Activated naive CD8-positive, alpha-beta T cell treated with anti-CD3 and anti-CD28 coated beads, Interleukin-2, amount 50 U/mL, for 24 hours (primary cell): ENCODE results near the gene EIF5.
"Not testable (repeated sequence)": the region's sequence is repeated elsewhere in the genome, so short reads cannot be mapped to it uniquely, and the experiment has no call there.

Experiments used
- ATAC-seq: fragments of 150-1000 bp; cut with Tn5 transposase; one replicate; pipeline ENCODE4 v1.10.0; 2021
- DNase-seq: peaks from one replicate; pipeline ENCODE4 v3.0.0; 2021
- H3K27ac Mint-ChIP-seq: one replicate; pipeline ENCODE4 v1.8.0; 2021; ENCODE audit warnings: mild to moderate bottlenecking, mixed read lengths
- H3K27me3 Mint-ChIP-seq: one replicate; pipeline ENCODE4 v1.8.0; 2021; ENCODE audit warnings: mixed read lengths
- H3K36me3 Mint-ChIP-seq: one replicate; pipeline ENCODE4 v1.8.0; 2021; ENCODE audit warnings: low read depth, mixed read lengths
- H3K4me1 Mint-ChIP-seq: one replicate; pipeline ENCODE4 v1.8.0; 2021; ENCODE audit warnings: mixed read lengths
- H3K4me3 Mint-ChIP-seq: one replicate; pipeline ENCODE4 v1.8.0; 2021; ENCODE audit warnings: mild to moderate bottlenecking, moderate library complexity, mixed read lengths
- H3K9me3 Mint-ChIP-seq: one replicate; pipeline ENCODE4 v1.8.0; 2021; ENCODE audit warnings: mixed read lengths

The EIF5 gene

DNA sequence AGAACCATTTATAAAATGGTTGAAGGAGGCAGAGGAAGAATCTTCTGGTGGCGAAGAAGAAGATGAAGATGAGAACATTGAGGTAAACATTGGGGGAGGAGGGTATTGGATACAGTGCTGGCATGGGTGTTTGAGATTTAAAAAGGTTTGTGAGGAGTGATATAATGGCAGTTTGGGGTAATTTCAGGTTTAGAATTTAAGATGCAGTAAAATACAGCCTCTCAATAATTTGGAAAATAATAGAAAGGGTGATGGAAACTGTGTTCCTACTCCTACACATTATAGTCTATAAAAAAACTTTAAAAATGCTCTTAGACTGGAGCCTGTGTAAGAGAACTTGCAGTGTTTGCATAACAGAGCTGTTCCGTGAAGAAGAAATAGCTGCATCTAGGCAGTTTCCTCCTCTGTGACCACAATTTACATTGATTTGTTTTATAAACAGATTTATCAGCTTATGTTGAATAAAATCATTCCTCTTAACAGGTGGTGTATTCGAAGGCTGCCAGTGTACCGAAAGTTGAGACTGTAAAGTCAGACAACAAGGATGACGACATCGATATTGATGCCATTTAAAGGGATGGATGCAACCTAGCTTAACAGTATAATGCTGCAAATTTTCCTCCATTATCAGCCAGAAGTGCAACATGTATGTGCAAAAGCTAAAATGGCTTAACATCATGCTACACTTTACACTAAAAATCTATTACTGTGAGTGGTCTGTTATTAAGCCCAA, 6.6 kb downstream of the EIF5 start:
- ATAC-seq (no peak), DNase-seq (no peak)
- no peaks in the 10 kb centered on the region for H3K9me3 Mint-ChIP-seq
- peak overlapping the region; percentile 33 for H3K27ac Mint-ChIP-seq
- H3K4me3 Mint-ChIP-seq, result no peak overlapping the region
- peaks cover 92% of the 10 kb centered on the region for H3K36me3 Mint-ChIP-seq
- peaks cover 50% of the 10 kb centered on the region for H3K4me1 Mint-ChIP-seq
- no peaks in the 10 kb centered on the region for H3K27me3 Mint-ChIP-seq

DNA sequence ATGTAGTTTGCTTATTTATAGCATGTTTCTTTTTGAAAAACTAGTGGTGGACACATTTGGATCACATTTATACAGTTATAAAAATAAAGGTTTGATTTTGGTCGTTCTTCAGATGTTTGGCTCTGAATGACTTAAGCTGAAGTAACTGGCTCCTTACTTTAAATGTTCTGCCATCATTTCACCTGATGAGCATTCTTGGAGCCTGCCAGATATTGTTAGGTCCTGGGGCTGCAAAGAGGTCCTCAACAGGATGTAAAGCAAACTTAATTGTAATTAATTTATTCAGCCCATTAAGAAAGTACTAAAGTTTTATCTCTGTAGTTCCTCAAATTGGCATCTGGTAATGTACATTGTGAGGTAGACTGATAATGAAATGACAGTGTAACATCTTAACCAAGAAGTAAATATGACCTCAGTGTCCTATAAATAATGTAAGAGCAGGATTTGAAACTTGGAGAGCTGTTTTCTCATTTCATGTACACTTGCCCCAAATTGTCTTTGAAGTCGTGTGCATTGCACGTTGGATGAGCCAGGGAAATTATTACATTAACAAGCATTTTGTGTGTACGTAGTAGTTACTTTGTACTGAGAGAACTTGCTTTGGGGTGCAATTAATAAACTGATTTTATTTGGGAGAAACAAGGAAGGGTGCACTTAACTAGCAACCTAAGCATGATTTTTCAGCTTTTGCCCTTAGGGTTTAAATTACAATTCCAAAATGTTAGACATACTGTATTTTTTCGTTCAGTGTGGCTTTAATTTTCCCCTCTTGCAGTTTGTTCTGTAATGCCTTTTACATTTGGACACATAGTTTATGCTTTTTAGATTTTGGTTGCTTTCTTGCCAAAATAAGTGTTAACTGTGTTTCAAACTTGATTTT, 7.5 kb downstream of the EIF5 start:
- DNase-seq, result no peak
- no peaks in the 10 kb centered on the region for H3K9me3 Mint-ChIP-seq
- no peaks in the 10 kb centered on the region for H3K27me3 Mint-ChIP-seq
- no peak for ATAC-seq
- H3K4me1 Mint-ChIP-seq, result peaks cover 42% of the 10 kb centered on the region
- H3K36me3 Mint-ChIP-seq, result peaks cover 84% of the 10 kb centered on the region
- H3K4me3 Mint-ChIP-seq, result no peak overlapping the region
- H3K27ac Mint-ChIP-seq, result no peak overlapping the region

DNA sequence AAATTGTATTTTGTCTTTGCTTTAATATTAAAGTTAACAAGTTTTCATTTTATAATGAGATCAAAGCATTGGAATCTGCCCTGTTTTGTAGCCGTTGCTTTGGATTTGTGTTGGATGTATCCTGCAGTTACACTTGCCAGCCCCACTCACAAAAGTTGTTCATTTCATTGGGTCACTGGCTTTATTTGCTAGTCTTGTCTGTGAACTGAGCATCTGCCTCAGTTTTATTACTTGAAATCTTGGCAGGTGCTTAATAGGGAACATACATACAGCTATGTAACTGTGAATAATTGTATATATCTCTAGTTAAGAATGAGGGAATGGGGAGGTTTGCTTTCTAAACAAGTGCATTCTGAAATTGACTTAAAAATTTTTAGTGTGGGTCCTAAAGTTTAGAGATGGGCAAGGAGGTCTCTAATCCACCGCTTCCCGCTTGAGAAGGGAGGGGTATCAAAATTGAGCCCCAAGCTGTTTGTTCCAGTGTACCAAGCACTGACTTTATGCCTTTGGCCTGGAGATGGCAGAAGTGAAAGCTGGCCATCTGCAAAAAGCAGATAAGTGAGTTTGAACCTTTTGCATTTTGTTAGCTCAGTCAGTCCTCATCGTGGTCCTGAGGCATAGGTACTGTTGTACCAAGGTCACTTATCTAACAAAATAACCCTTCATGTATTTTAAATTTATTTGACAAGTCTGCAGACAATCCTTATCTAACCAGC, 9.3 kb downstream of the EIF5 start:
- no peak overlapping the region for H3K4me3 Mint-ChIP-seq
- H3K27ac Mint-ChIP-seq, result no peak overlapping the region
- peaks cover 24% of the 10 kb centered on the region for H3K4me1 Mint-ChIP-seq
- H3K9me3 Mint-ChIP-seq, result no peaks in the 10 kb centered on the region
- H3K27me3 Mint-ChIP-seq, result no peaks in the 10 kb centered on the region
- H3K36me3 Mint-ChIP-seq, result peaks cover 65% of the 10 kb centered on the region
- DNase-seq, result no peak
- no peak for ATAC-seq

DNA sequence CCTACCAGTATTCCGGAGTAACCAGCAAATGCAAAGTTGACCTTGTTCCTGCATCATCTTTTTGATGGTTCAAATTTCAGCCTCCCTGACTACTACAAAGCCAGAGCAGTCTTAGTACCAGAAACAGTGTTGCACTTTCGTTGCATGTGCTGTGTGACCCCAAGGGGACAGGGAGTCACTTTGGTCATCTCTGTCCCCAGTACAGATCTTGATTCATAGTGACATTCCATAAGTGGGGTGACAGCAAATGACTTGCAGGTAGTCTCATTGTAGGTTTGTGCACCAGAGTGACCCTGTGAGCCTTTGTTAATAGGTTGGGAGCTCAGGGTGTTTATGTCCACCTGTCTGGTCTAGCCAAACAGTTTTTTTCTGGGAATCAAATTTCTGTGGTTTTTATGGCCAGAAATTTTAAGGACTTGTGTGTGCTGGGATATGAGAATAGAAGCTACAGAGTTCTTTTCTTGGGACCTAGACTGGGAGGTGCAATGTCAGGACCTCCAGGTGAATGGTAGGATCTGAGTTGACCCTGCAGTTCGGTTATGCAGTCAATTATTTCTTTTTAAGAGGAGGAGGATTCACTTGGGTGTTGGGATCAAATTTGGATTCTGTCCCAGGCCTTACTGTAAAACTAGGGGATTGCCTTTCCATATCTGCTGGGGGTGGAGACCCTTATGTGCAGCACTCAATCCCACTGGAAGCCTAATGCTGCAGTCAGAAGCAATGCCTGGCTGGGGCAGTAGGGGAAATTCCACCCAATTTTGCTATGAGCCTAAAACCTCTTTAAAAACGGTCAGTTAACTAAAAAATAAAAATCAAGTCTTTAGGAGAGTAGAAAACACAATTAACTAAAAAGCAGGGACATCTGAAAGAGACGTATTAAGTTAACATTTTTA, 10.1 kb downstream of the EIF5 start:
- peaks cover 17% of the 10 kb centered on the region for H3K4me1 Mint-ChIP-seq
- H3K27me3 Mint-ChIP-seq, result no peaks in the 10 kb centered on the region
- H3K9me3 Mint-ChIP-seq, result no peaks in the 10 kb centered on the region
- peaks cover 57% of the 10 kb centered on the region for H3K36me3 Mint-ChIP-seq
- H3K4me3 Mint-ChIP-seq, result no peak overlapping the region
- no peak for DNase-seq
- ATAC-seq, result no peak
- H3K27ac Mint-ChIP-seq, result no peak overlapping the region

DNA sequence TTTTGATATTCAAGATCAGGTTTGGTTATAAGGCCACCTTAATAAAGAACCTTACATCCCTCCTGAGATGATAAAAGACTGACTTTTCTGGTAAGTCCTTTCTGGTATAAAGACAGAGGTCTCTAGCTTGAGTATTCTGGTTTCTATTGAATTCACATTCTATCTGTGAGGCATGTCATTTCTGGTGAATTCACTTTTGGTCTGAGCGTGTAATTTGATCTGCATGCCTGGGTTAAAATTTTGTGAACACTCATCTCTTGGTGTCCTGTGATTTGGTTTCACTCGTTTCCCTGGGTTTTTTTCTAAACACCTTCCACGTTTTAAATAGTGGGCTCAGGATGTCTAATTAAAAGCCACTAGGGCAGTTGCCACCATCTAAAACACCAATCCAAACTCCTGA, 12.2 kb downstream of the EIF5 start:
- no peaks in the 10 kb centered on the region for H3K27me3 Mint-ChIP-seq
- DNase-seq (no peak), ATAC-seq (no peak)
- no peaks in the 10 kb centered on the region for H3K9me3 Mint-ChIP-seq
- no peak overlapping the region for H3K4me3 Mint-ChIP-seq
- H3K36me3 Mint-ChIP-seq, result peaks cover 36% of the 10 kb centered on the region
- peaks cover 3% of the 10 kb centered on the region for H3K4me1 Mint-ChIP-seq
- H3K27ac Mint-ChIP-seq, result no peak overlapping the region

DNA sequence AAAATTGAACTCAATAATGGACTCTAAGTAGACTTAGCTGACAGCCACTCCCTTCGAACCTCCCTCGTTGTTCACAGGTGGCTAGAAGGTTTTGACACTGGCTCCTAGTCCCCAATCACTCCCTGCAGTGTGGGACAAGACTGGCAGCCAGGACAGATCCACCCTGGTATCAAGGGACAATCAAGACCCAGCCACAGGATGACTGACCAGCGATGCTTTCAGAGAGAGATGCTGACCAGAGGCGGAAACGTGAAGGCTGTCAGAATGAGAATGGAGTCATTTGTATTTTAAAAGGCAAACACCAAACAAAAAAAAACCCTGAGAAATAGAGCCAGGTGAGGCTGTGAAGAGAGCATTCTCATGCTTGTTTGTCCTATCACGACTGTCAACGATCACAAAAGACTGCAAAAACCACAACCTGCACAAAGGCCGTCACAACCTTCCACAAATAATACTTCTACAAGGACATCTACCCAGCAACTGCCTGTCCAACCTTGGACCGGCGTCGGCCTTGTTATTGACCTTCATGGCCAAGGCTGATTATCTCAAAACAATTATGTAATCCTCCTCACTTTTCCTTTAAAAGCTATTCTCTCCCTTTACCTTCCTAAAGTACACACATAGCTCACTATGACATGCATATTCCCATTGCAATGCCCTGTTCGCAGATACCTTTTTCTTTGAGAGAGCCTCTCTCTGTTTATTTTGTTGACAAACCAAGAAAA, 13.2 kb downstream of the EIF5 start:
- peaks cover 27% of the 10 kb centered on the region for H3K36me3 Mint-ChIP-seq
- no peaks in the 10 kb centered on the region for H3K4me1 Mint-ChIP-seq
- DNase-seq (no peak), ATAC-seq (no peak)
- H3K4me3 Mint-ChIP-seq, result no peak overlapping the region
- peaks cover 2% of the 10 kb centered on the region for H3K27me3 Mint-ChIP-seq
- H3K9me3 Mint-ChIP-seq, result no peaks in the 10 kb centered on the region
- no peak overlapping the region for H3K27ac Mint-ChIP-seq

DNA sequence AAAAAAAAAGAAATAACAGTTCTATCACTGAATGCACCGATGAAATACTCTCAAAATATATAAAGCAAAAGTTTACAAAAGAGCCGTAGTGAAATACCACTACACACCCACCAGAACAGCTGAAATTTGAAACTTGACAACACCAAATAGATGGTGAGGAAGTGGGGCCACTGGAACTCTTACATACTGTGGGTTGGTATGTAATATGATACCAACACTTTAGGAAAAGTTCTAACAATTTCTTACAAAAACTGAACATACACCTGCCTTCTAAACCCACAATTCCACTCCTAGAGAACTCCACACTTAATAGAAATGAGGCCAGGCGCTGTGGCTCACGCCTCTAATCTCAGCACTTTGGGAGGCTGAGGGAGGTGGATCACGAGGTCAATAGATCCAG, 14.1 kb downstream of the EIF5 start:
- peaks cover 2% of the 10 kb centered on the region for H3K27me3 Mint-ChIP-seq
- no peak for ATAC-seq

DNA sequence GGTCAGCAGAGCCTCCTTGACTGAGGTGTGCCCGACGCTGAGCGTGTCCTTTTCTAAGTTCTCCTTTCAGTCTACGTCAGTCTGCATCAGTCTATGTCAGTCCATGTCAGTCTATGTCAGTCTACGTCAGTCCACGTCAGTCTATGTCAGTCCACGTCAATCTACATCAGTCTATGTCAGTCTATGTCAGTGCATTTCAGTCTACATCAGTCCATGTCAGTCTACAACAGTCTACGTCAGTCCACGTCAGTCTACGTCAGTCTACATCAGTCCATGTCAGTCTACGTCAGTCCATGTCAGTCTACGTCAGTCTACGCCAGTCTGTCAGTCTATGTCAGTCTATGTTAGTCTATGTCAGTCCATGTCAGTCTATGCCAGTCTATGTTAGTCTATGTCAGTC, 15.9 kb downstream of the EIF5 start:
- ATAC-seq, result no peak
- H3K36me3 Mint-ChIP-seq, result peaks cover 2% of the 10 kb centered on the region

More for the DNA sequence above, 14.1 kb downstream of the EIF5 start:
- Mint-ChIP-seq H3K27ac (no peak overlapping the region), H3K4me1 (no peaks in the 10 kb centered on the region), H3K9me3 (no peaks in the 10 kb centered on the region), H3K4me3 (no peak overlapping the region), H3K36me3 (peaks cover 19% of the 10 kb centered on the region)
- DNase-seq, result no peak

DNA sequence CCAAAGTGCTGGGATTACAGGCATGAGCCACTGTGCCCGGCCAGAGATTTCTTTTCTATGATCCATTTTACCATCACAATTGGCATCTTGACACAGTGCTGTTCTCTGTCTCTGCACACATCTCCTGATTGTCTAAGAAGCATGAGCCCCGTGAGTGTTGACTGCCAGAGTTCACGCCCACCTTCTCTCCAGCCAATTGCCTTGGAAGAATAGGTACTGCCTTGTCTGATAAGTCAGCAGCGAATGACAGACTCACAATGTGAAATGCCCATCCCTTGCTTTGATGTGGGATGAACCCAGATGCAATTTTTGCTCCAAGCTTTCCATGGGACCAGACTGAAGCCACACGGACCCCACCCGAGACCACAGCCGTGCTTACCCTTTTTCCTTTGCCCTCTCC, 19.3 kb downstream of the EIF5 start:
- no peak for ATAC-seq
- H3K27me3 Mint-ChIP-seq, result peaks cover 6% of the 10 kb centered on the region
- no peak for DNase-seq
- H3K27ac Mint-ChIP-seq, result no peak overlapping the region
- no peaks in the 10 kb centered on the region for H3K4me1 Mint-ChIP-seq
- H3K36me3 Mint-ChIP-seq, result no peaks in the 10 kb centered on the region
- no peaks in the 10 kb centered on the region for H3K9me3 Mint-ChIP-seq
- no peak overlapping the region for H3K4me3 Mint-ChIP-seq

More for the DNA sequence above, 15.9 kb downstream of the EIF5 start:
- DNase-seq, result no peak
- Mint-ChIP-seq H3K4me3 (no peak overlapping the region), H3K9me3 (no peaks in the 10 kb centered on the region), H3K27me3 (peaks cover 5% of the 10 kb centered on the region), H3K27ac (no peak overlapping the region), H3K4me1 (no peaks in the 10 kb centered on the region)

DNA sequence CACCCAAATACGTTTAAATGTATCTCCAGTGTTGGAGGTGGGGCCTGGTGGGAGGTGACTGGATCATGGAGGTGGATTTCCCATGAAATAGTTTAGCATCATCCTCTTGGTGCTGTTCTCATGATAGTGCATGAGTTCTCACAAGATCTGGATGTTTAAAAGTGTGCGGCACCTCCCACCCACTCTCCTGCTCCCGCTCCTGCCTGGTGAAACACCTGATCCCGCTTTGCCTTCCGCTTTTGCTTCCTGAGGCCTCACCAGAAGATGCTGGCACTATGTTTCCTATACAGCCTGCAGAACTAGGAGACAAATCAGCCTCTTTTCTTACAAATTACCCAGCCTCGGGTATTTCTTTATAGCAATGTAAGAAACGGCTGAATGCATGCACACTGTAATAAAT, 20.1 kb downstream of the EIF5 start:
- ATAC-seq (no peak), DNase-seq (no peak)
- H3K9me3 Mint-ChIP-seq, result no peaks in the 10 kb centered on the region
- peaks cover 6% of the 10 kb centered on the region for H3K27me3 Mint-ChIP-seq
- H3K4me1 Mint-ChIP-seq, result no peaks in the 10 kb centered on the region
- no peaks in the 10 kb centered on the region for H3K36me3 Mint-ChIP-seq
- H3K27ac Mint-ChIP-seq, result no peak overlapping the region
- no peak overlapping the region for H3K4me3 Mint-ChIP-seq

DNA sequence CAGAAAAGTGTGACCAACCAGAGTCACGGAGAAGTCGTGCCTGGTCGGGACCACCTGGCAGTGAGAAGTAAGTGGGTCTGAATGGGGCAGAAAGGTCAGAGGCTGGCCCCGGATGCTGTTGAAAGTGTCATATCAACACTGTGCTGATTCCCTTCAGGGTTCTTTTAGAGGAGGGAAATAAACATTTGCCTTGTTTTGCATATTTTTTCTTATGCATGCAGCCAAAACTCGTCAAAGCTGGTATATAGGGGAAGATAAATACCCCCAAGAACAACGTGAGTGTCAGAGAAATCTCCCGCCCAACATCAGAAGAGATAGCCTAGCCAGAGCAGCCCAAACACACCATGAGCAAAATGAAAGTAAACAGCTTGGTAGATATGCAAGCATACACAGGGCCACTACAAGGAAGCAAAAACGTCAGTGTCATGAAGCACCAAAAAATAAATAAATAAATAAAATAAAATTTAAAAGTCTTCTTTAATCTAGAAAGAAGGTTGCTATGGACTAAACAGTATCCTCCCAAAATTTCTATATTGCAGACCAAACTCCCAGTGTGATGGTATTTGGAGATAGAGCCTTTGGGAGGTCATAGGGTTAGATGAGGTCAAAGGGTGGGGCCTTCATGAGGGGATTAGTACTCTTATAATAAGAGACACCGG, 22.1 kb downstream of the EIF5 start:
- no peak for ATAC-seq
- no peaks in the 10 kb centered on the region for H3K36me3 Mint-ChIP-seq
- H3K27me3 Mint-ChIP-seq, result peaks cover 8% of the 10 kb centered on the region
- no peaks in the 10 kb centered on the region for H3K9me3 Mint-ChIP-seq
- no peak for DNase-seq
- no peaks in the 10 kb centered on the region for H3K4me1 Mint-ChIP-seq
- H3K4me3 Mint-ChIP-seq, result no peak overlapping the region
- H3K27ac Mint-ChIP-seq, result no peak overlapping the region

DNA sequence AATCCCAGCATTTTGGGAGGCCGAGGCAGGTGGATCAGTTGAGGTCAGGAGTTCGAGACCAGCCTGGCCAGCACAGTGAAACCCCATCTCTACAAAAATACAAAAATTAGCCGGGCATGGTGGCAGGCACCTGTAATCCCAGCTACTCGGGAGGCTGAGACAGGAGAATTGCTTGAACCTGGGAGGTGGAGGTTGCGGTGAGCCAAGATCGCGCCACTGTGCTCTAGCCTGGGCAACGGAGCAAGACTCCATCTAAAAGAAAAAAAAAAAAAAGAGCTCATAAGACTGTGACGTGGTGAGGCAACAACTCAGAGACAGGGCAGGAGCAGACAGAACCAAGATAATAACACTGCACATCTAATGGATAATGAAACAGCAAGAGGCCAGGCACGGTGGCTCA, 23.5 kb downstream of the EIF5 start:
- H3K36me3 Mint-ChIP-seq, H3K27me3 Mint-ChIP-seq, H3K4me1 Mint-ChIP-seq, H3K4me3 Mint-ChIP-seq, ATAC-seq, H3K9me3 Mint-ChIP-seq, DNase-seq, H3K27ac Mint-ChIP-seq: not testable (repeated sequence)

DNA sequence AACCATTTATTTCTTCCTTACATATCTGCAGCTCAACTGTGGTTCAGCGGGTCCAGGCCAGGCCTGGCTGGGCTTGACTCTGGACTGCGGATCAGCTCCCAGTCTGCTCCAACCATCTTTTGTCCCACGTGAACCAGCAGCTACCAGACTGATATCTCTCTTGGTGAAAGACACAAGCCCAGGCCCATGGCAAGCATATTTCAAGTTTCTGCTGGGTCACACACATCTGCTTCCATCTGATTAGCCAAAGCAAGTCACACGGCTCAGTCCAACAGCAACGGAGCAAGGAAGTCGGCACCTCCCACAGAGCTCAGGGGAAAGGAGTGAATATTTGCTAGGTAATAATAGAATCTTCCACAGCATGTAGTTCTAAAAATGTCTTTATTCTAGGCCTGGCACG, 26.5 kb downstream of the EIF5 start:
- no peak overlapping the region for H3K4me3 Mint-ChIP-seq
- peaks cover 12% of the 10 kb centered on the region for H3K27me3 Mint-ChIP-seq
- no peak for ATAC-seq
- peaks cover 10% of the 10 kb centered on the region for H3K36me3 Mint-ChIP-seq
- no peak for DNase-seq
- peaks cover 25% of the 10 kb centered on the region for H3K9me3 Mint-ChIP-seq
- H3K27ac Mint-ChIP-seq, result no peak overlapping the region
- H3K4me1 Mint-ChIP-seq, result peaks cover 5% of the 10 kb centered on the region
